GM23248 (cell line): Measurements from ENCODE around the gene NAA16. TPM values are rescaled to one million over a fixed set of nuclear protein-coding genes. Genes with fewer than 3 reads are reported as not detected.
A peak's percentile ranks its signal among the peaks of the same experiment; 100 is the strongest.

Experiments
- DNase-seq: peaks from one replicate; pipeline ENCODE4 v3.0.0-alpha.2; 2015
- H2AFZ ChIP-seq: fragments of 200-600 bp; sonication (generic); 2 replicates; pipeline ENCODE4 v1.6.1; 2016; ENCODE audit warnings: antibody characterized with exemption
- H3F3A ChIP-seq: fragments of 200-600 bp; sonication (generic); 2 replicates; pipeline ENCODE4 v1.6.1; 2016; ENCODE audit warnings: mild to moderate bottlenecking, antibody characterized with exemption, mixed run types; ENCODE audit not compliant: insufficient read depth
- H3K27ac ChIP-seq: fragments of 200-600 bp; sonication (generic); 2 replicates; pipeline ENCODE4 v1.5.1; 2016; ENCODE audit warnings: mild to moderate bottlenecking
- H3K27me3 ChIP-seq: fragments of 200-600 bp; sonication (generic); replicated peaks from 2 replicates; pipeline ENCODE4 v1.6.1; 2016; ENCODE audit warnings: mild to moderate bottlenecking; ENCODE audit not compliant: insufficient read depth
- H3K36me3 ChIP-seq: fragments of 200-600 bp; sonication (generic); 2 replicates; pipeline ENCODE4 v1.6.1; 2016; ENCODE audit warnings: low read depth, mild to moderate bottlenecking
- H3K4me1 ChIP-seq: fragments of 200-600 bp; sonication (generic); 2 replicates; pipeline ENCODE4 v1.6.1; 2016; ENCODE audit warnings: mild to moderate bottlenecking; ENCODE audit not compliant: insufficient read depth
- H3K4me2 ChIP-seq: fragments of 200-600 bp; sonication (generic); one replicate; pipeline ENCODE4 v1.6.1; 2016; ENCODE audit warnings: mild to moderate bottlenecking; ENCODE audit not compliant: unreplicated experiment
- H3K4me3 ChIP-seq: fragments of 200-600 bp; sonication (generic); 2 replicates; pipeline ENCODE4 v1.5.1; 2016; ENCODE audit warnings: mild to moderate bottlenecking
- H3K79me2 ChIP-seq: fragments of 200-600 bp; sonication (generic); 2 replicates; pipeline ENCODE4 v1.6.1; 2016; ENCODE audit warnings: mild to moderate bottlenecking; ENCODE audit not compliant: insufficient read depth
- H3K9ac ChIP-seq: fragments of 200-600 bp; sonication (generic); 2 replicates; pipeline ENCODE4 v1.6.1; 2016; ENCODE audit warnings: mild to moderate bottlenecking
- H3K9me2 ChIP-seq: fragments of 200-600 bp; sonication (generic); 2 replicates; pipeline ENCODE4 v1.6.1; 2016; ENCODE audit warnings: mixed run types, mild to moderate bottlenecking, moderate library complexity; ENCODE audit not compliant: insufficient read depth
- H3K9me3 ChIP-seq: fragments of 200-600 bp; sonication (generic); one replicate; pipeline ENCODE4 v1.6.1; 2017; ENCODE audit warnings: low read depth
- H4K20me1 ChIP-seq: fragments of 200-600 bp; sonication (generic); 2 replicates; pipeline ENCODE4 v1.6.0; 2016; ENCODE audit not compliant: insufficient read depth
- EZH2 ChIP-seq: fragments of 200-600 bp; sonication (generic); IDR thresholded peaks from 2 replicates; pipeline ENCODE4 v1.6.1; 2018; ENCODE audit warnings: antibody characterized with exemption, mild to moderate bottlenecking; ENCODE audit not compliant: insufficient read depth, poor library complexity, severe bottlenecking
- EZH2phosphoT487 ChIP-seq: fragments of 200-600 bp; sonication (generic); IDR thresholded peaks from 2 replicates; pipeline ENCODE4 v1.6.1; 2018; ENCODE audit warnings: antibody characterized with exemption, moderate library complexity, mild to moderate bottlenecking, low read depth; ENCODE audit not compliant: insufficient read depth
- WGBS, 2 experiments: methylation state at CpG; one replicate each; pipeline ENCODE4 v1.1.6; 2015 to 2017; ENCODE audit warnings: low lambda C conversion rate in 2 of 2, low coverage in 1 of 2; ENCODE audit errors: missing lambda C conversion rate in 2 of 2; 5-methylcytosine and 5-hydroxymethylcytosine counted together
- in situ Hi-C: fragments of 300-500 bp; cut with MboI; formaldehyde crosslinking; loops from 2 replicates; pipeline ENCODE4 v1.15.0; 2020
- polyA plus RNA-seq: library from polyadenylated mRNA; unstranded; fragments of >200 nt; fragmentation: Nextera tagmentation; extraction: Ambion mirVana; gene quantifications from 2 replicates; pipeline ENCODE4 v1.2.1, GENCODE V29; 2016
- total RNA-seq: library from RNA; depleted of rRNA; stranded (reverse); fragments of >200 nt; shearing (Covaris generic); gene quantifications from 2 replicates; pipeline ENCODE4 v1.2.3, GENCODE V29; 2014

Gene NAA16
- total and polyA plus RNA-seq, 2 experiments from 2014 or later = 7.6 to 9.5 TPM

DNA sequence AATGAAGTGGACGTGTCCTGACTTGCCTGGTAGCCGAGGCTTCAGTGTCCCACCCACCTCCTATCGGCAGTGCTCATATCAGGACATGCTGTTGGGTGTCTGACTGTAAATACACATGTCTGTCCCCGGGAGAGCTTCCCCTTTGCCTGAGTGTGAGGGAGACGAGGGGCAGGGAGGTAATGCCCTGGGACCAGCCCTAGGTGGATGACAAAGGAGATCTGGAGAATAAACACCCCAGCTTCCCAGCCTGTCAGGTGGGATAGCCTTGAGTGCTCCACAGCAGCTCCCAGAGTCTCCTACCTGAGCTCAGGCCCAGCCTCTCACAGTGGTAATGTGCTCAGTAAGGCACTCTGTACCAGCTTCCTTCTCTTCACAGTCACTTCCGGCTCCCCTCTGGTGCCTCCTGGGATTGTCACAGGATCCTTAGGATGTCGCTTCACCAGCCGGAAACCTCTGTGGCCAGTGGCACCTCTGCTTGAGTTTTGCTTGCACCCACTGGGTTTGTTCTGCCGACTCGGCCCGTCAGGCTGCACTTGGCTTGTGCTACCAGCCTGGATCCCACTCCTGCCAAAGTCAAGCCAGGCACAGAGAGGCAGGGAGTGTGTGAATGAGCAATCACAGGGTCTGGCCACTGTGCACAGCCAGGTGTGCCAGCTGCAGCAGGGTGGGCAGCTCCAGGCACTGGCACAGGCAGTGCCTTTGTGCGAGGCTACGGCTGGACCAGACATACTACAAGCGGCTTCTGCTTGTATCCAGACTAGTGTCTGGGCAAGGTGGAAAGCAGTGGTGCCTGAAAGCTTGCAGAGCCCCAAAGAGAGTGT is 91.8 kb downstream of the NAA16 start:
- Histone ChIP-seq H4K20me1 (no peaks in the 10 kb centered on the region), H3K79me2 (no peaks in the 10 kb centered on the region), H3F3A (peaks cover under 1% of the 10 kb centered on the region; the same call in 1 of the 2 replicates), H3K9me3 (no peaks in the 10 kb centered on the region), H3K36me3 (no peaks in the 10 kb centered on the region), H3K4me2 (no peak overlapping the region), H3K4me1 (peaks cover 4% of the 10 kb centered on the region; the same call in 1 of the 2 replicates), H3K27ac (no peak overlapping the region), H3K27me3 (no peaks in the 10 kb centered on the region), H3K9me2 (no peaks in the 10 kb centered on the region), H2AFZ (no peak overlapping the region), H3K4me3 (no peak overlapping the region), H3K9ac (no peak overlapping the region)
- TF ChIP-seq EZH2 (no peak), EZH2phosphoT487 (no peak)
- in situ Hi-C loops = no loop called here
- 80 to 86% methylated on average over 14 of the region's 14 CpGs for WGBS, 2 experiments
- DNase-seq = no peak

GRCh38 chr13:41403983-41404382 is 92.9 kb downstream of the NAA16 start:
- H3K4me1 ChIP-seq = no peaks in the 10 kb centered on the region
- 97 to 100% methylated on average over 4 of the region's 4 CpGs for WGBS, 2 experiments

DNA sequence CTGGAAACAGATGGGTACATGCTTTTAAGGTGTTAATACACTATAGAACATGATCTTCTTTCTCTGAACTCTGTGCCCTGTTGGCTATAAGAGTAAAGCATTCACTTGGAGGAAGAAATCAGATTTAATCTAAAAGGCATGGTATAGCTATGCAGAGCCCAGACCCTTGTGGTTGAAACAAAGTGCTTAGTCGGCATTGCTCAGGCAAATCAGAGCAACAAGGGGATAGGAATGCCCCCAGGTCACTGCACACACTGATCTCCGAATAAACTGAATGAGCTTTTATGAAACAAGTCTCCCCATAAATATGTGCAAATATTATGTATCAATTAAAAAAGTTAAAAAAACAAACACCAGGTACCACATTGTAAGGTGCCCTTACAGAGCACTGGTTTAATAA is 94.3 kb downstream of the NAA16 start:
- Histone ChIP-seq H3F3A (peaks cover 4% of the 10 kb centered on the region; the same call in 1 of the 2 replicates), H3K79me2 (no peaks in the 10 kb centered on the region), H3K36me3 (no peaks in the 10 kb centered on the region), H3K4me1 (no peaks in the 10 kb centered on the region), H3K27ac (no peak overlapping the region), H3K4me2 (no peak overlapping the region), H3K27me3 (no peaks in the 10 kb centered on the region), H2AFZ (no peak overlapping the region), H3K9ac (no peak overlapping the region), H3K9me2 (no peaks in the 10 kb centered on the region), H3K4me3 (no peak overlapping the region), H4K20me1 (no peaks in the 10 kb centered on the region), H3K9me3 (no peaks in the 10 kb centered on the region)
- DNase-seq = no peak
- TF ChIP-seq EZH2 = no peak
- no peak for TF ChIP-seq EZH2phosphoT487
- 47 to 50% methylated on average over 2 of the region's 2 CpGs for WGBS, 2 experiments
- in situ Hi-C loops = no loop called here

More at GRCh38 chr13:41403983-41404382, 92.9 kb downstream of the NAA16 start:
- TF ChIP-seq EZH2 (no peak), EZH2phosphoT487 (no peak)
- H3F3A ChIP-seq = peaks cover 4% of the 10 kb centered on the region; the same call in 1 of the 2 replicates
- H3K4me2 ChIP-seq = no peak overlapping the region
- no peak overlapping the region for H3K4me3 ChIP-seq
- no peaks in the 10 kb centered on the region for H4K20me1 ChIP-seq
- no peak overlapping the region for H3K9ac ChIP-seq
- H3K27me3 ChIP-seq = no peaks in the 10 kb centered on the region
- DNase-seq = no peak
- H3K27ac ChIP-seq = no peak overlapping the region
- H3K79me2 ChIP-seq = no peaks in the 10 kb centered on the region
- H3K36me3 ChIP-seq = no peaks in the 10 kb centered on the region
- H3K9me2 ChIP-seq = no peaks in the 10 kb centered on the region
- in situ Hi-C loops = no loop called here
- no peaks in the 10 kb centered on the region for H3K9me3 ChIP-seq
- H2AFZ ChIP-seq = no peak overlapping the region

DNA sequence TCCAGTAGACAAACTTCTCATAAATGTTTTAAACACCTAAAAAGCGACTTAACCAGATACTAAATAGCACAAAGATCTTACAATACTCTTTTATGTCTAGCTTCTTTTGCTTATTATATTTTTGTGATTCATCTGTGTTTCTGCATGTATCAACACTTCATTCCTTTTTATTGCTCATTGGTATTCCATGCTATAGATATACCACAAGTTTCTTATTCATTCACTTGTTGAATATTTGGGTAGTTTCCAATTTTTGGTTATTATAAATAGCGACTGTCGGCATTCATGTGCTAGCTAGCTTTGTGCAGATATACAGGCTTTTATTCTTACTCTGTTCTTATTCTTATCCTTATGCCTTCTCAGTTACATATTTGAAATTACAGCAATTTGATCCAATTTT is 96.3 kb downstream of the NAA16 start:
- Histone ChIP-seq H3K4me3 (no peak overlapping the region), H4K20me1 (no peaks in the 10 kb centered on the region), H3K9me3 (no peaks in the 10 kb centered on the region), H3K9ac (no peak overlapping the region), H3K79me2 (no peaks in the 10 kb centered on the region), H3K4me2 (no peak overlapping the region), H2AFZ (no peak overlapping the region), H3F3A (peaks cover 4% of the 10 kb centered on the region; the same call in 1 of the 2 replicates), H3K27ac (no peak overlapping the region), H3K27me3 (no peaks in the 10 kb centered on the region), H3K9me2 (no peaks in the 10 kb centered on the region), H3K36me3 (no peaks in the 10 kb centered on the region), H3K4me1 (no peaks in the 10 kb centered on the region)
- in situ Hi-C loops = no loop called here
- DNase-seq = peak; percentile 27
- 34% methylated on average over 3 of the region's 3 CpGs for WGBS, 2 experiments
- TF ChIP-seq EZH2phosphoT487 (no peak), EZH2 (no peak)
